SK-N-SH (cell line): Measurements from ENCODE around the gene MEIS1. TPM values are rescaled to one million over a fixed set of nuclear protein-coding genes. Genes with fewer than 3 reads are reported as not detected.

Experiments
- CTCF ChIA-PET: fragments of 300-600, 350-600 bp; formaldehyde crosslinking; extraction: SDS; loops from one replicate; lab custom pipeline; 2021; lab: Yijun Ruan, JAX
- POLR2A ChIA-PET: fragments of 350-600 bp; sonication (Branson Sonifier 250); formaldehyde crosslinking; extraction: SDS; loops from one replicate; lab custom pipeline; 2020; ENCODE audit warnings: antibody characterized with exemption, inconsistent platforms; lab: Yijun Ruan, JAX
- DNase-seq: peaks from one replicate; pipeline ENCODE4 v3.0.0; 2012
- H2AFZ ChIP-seq: fragments of 200-600 bp; sonication (generic); 2 replicates; pipeline ENCODE4 v1.8.1; 2016; ENCODE audit warnings: antibody characterized with exemption, mild to moderate bottlenecking, low read depth
- H3F3A ChIP-seq: fragments of 200-600 bp; sonication (generic); replicated peaks from 2 replicates; pipeline ENCODE3; 2016; ENCODE audit warnings: antibody characterized with exemption, mild to moderate bottlenecking; ENCODE audit not compliant: insufficient read depth
- H3K27ac ChIP-seq, 2 experiments: fragments of 200-500 bp in 1 of 2; fragments of 200-600 bp in 1 of 2; sonication (Bioruptor generic) in 1 of 2; sonication (generic), shearing (Covaris generic) in 1 of 2; 2 replicates each; pipeline versions ENCODE4 v1.5.1 to v1.6.1; 2014 to 2016; ENCODE audit warnings: low read depth in 2 of 2, inconsistent platforms in 1 of 2, low read length in 1 of 2, mild to moderate bottlenecking in 1 of 2, mixed read lengths in 1 of 2
- H3K27me3 ChIP-seq: fragments of 200-600 bp; sonication (generic), shearing (Covaris generic); 2 replicates; pipeline ENCODE4 v1.6.1; 2016; ENCODE audit warnings: mixed run types; ENCODE audit not compliant: insufficient read depth
- H3K36me3 ChIP-seq, 2 experiments: fragments of 200-500 bp in 1 of 2; fragments of 200-600 bp in 1 of 2; sonication (Bioruptor generic) in 1 of 2; sonication (generic) in 1 of 2; replicated peaks in 1 of 2; 2 replicates each; pipeline versions ENCODE3 to v1.5.1; 2014 to 2016; ENCODE audit warnings: low read length in 1 of 2, mild to moderate bottlenecking in 1 of 2; ENCODE audit not compliant: insufficient read depth in 2 of 2, control insufficient read depth in 1 of 2
- H3K4me1 ChIP-seq, 2 experiments: fragments of 200-500 bp in 1 of 2; fragments of 200-600 bp in 1 of 2; sonication (Bioruptor generic) in 1 of 2; sonication (generic), shearing (Covaris generic) in 1 of 2; 2 replicates each; pipeline versions ENCODE4 v1.5.1 to v1.6.1; 2014 to 2016; ENCODE audit warnings: low read depth in 1 of 2, low read length in 1 of 2, mixed run types in 1 of 2; ENCODE audit not compliant: insufficient read depth in 2 of 2, control insufficient read depth in 1 of 2
- H3K4me2 ChIP-seq: fragments of 200-600 bp; sonication (generic), shearing (Covaris generic); 2 replicates; pipeline ENCODE4 v1.6.1; 2017; ENCODE audit warnings: mixed run types
- H3K4me3 ChIP-seq, 2 experiments: fragments of 200-500 bp in 1 of 2; fragments of 200-600 bp in 1 of 2; sonication (Bioruptor generic) in 1 of 2; sonication (generic), shearing (Covaris generic) in 1 of 2; 2 replicates each; pipeline versions ENCODE4 v1.5.1 to v1.8.1; 2014 to 2016; ENCODE audit warnings: low read depth in 2 of 2, inconsistent platforms in 1 of 2, low read length in 1 of 2, mild to moderate bottlenecking in 1 of 2, mixed read lengths in 1 of 2, moderate library complexity in 1 of 2
- H3K79me2 ChIP-seq: fragments of 200-600 bp; sonication (generic); 2 replicates; pipeline ENCODE4 v1.8.1; 2017; ENCODE audit warnings: mild to moderate bottlenecking; ENCODE audit not compliant: insufficient read depth
- H3K9ac ChIP-seq: fragments of 200-600 bp; sonication (generic); 2 replicates; pipeline ENCODE4 v1.6.1; 2017; ENCODE audit warnings: mixed run types
- H3K9me2 ChIP-seq: fragments of 200-600 bp; sonication (generic); 2 replicates; pipeline ENCODE4 v1.6.1; 2017; ENCODE audit warnings: mixed run types
- H3K9me3 ChIP-seq: fragments of 200-600 bp; sonication (generic); 2 replicates; pipeline ENCODE4 v1.6.1; 2017; ENCODE audit warnings: mixed run types, mild to moderate bottlenecking, moderate library complexity
- H4K20me1 ChIP-seq: fragments of 200-600 bp; sonication (generic); 2 replicates; pipeline ENCODE4 v1.6.1; 2017; ENCODE audit warnings: mild to moderate bottlenecking, mixed run types; ENCODE audit not compliant: insufficient read depth
- CHD2 ChIP-seq: fragments of 150-350 bp; IDR thresholded peaks from 2 replicates; pipeline ENCODE4 v1.6.1; 2018; ENCODE audit warnings: low read length; ENCODE audit not compliant: partially characterized antibody
- EP300 ChIP-seq, 2 experiments: IDR thresholded peaks; 2 replicates each; pipeline versions ENCODE4 v1.4.0 to v1.6.1; 2012; ENCODE audit warnings: borderline replicate concordance in 1 of 2, low read depth in 1 of 2, low read length in 1 of 2
- FOSL2 ChIP-seq: IDR thresholded peaks from 2 replicates; pipeline ENCODE4 v1.4.0; 2012; ENCODE audit warnings: low read depth, mild to moderate bottlenecking, moderate library complexity, borderline replicate concordance
- FOXM1 ChIP-seq: IDR thresholded peaks from 2 replicates; pipeline ENCODE4 v1.4.0; 2012; ENCODE audit warnings: low read depth, mild to moderate bottlenecking
- GABPA ChIP-seq: IDR thresholded peaks from 2 replicates; pipeline ENCODE4 v1.4.0; 2012; ENCODE audit warnings: low read depth, mild to moderate bottlenecking
- MEF2A ChIP-seq: IDR thresholded peaks from 2 replicates; pipeline ENCODE4 v1.4.0; 2012; ENCODE audit warnings: low read depth, borderline replicate concordance
- RFX5 ChIP-seq: IDR thresholded peaks from 2 replicates; pipeline ENCODE4 v1.6.1; 2012; ENCODE audit warnings: mild to moderate bottlenecking, improper control_type of control experiment, low read length
- TEAD4 ChIP-seq: IDR thresholded peaks from 2 replicates; pipeline ENCODE4 v1.4.0; 2012; ENCODE audit warnings: mild to moderate bottlenecking, borderline replicate concordance; ENCODE audit not compliant: insufficient read depth
- polyA plus RNA-seq, 3 experiments: library from polyadenylated mRNA; depleted of rRNA; stranded (reverse); fragments of >200 nt; gene quantifications; 2 replicates each; pipeline ENCODE4 v1.2.3, GENCODE V29; 2012
- TF ChIP-seq, protein P1 (sequence below): IDR thresholded peaks from 2 replicates; pipeline ENCODE4 v1.4.0; 2012; ENCODE audit warnings: low read depth, borderline replicate concordance
- TF ChIP-seq, protein P2 (sequence below): fragments of 150-350 bp; IDR thresholded peaks from 2 replicates; pipeline ENCODE4 v1.6.1; 2016; ENCODE audit warnings: mild to moderate bottlenecking, low read depth, low read length
- TF ChIP-seq, protein P3 (sequence below): fragments of 200-600 bp; sonication (generic); IDR thresholded peaks from 2 replicates; pipeline ENCODE4 v1.6.1; 2017; ENCODE audit warnings: antibody characterized with exemption, mild to moderate bottlenecking, moderate library complexity
- TF ChIP-seq, protein P4 (sequence below): IDR thresholded peaks from 2 replicates; pipeline ENCODE4 v1.6.1; 2012; ENCODE audit warnings: mild to moderate bottlenecking, low read depth, low read length, moderate library complexity

Gene MEIS1
- polyA plus RNA-seq, 1 of the 3 experiments (the other 2 are of a cell fraction): 16.9 TPM

DNA sequence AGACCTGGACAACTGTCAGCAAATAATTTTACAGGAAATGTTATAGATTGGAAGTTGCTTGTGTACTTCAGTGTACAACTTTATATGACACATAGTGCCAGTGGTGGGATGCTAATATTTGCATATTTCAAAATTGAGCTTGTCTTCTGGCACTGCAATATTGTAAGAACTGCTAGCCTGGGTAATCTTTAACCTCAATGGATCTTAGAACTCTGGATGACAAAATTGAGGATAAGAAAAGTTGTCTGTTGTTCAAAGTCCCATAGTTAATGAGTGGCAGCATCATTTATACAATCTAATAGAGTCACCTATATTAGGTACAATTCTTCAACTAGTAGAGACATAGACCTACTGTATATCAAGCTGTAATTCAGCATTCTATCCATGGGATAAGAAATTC, 110.3 kb downstream of the MEIS1 start:
- TF ChIP-seq MEF2A (no peak), FOXM1 (no peak), TEAD4 (no peak), EP300 (IDR thresholded peaks at IDR 0.05; ENCODE audit: borderline replicate concordance in 1 of 2, low read depth in 1 of 2, low read length in 1 of 2) (no peak), CHD2 (no peak), FOSL2 (no peak), GABPA (no peak), RFX5 (no peak)
- TF ChIP-seq, protein P1, sequence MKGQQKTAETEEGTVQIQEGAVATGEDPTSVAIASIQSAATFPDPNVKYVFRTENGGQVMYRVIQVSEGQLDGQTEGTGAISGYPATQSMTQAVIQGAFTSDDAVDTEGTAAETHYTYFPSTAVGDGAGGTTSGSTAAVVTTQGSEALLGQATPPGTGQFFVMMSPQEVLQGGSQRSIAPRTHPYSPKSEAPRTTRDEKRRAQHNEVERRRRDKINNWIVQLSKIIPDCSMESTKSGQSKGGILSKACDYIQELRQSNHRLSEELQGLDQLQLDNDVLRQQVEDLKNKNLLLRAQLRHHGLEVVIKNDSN: no peak
- TF ChIP-seq, protein P2, sequence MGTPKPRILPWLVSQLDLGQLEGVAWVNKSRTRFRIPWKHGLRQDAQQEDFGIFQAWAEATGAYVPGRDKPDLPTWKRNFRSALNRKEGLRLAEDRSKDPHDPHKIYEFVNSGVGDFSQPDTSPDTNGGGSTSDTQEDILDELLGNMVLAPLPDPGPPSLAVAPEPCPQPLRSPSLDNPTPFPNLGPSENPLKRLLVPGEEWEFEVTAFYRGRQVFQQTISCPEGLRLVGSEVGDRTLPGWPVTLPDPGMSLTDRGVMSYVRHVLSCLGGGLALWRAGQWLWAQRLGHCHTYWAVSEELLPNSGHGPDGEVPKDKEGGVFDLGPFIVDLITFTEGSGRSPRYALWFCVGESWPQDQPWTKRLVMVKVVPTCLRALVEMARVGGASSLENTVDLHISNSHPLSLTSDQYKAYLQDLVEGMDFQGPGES: no peak
- TF ChIP-seq, protein P3, sequence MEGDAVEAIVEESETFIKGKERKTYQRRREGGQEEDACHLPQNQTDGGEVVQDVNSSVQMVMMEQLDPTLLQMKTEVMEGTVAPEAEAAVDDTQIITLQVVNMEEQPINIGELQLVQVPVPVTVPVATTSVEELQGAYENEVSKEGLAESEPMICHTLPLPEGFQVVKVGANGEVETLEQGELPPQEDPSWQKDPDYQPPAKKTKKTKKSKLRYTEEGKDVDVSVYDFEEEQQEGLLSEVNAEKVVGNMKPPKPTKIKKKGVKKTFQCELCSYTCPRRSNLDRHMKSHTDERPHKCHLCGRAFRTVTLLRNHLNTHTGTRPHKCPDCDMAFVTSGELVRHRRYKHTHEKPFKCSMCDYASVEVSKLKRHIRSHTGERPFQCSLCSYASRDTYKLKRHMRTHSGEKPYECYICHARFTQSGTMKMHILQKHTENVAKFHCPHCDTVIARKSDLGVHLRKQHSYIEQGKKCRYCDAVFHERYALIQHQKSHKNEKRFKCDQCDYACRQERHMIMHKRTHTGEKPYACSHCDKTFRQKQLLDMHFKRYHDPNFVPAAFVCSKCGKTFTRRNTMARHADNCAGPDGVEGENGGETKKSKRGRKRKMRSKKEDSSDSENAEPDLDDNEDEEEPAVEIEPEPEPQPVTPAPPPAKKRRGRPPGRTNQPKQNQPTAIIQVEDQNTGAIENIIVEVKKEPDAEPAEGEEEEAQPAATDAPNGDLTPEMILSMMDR: no peak
- TF ChIP-seq, protein P4, sequence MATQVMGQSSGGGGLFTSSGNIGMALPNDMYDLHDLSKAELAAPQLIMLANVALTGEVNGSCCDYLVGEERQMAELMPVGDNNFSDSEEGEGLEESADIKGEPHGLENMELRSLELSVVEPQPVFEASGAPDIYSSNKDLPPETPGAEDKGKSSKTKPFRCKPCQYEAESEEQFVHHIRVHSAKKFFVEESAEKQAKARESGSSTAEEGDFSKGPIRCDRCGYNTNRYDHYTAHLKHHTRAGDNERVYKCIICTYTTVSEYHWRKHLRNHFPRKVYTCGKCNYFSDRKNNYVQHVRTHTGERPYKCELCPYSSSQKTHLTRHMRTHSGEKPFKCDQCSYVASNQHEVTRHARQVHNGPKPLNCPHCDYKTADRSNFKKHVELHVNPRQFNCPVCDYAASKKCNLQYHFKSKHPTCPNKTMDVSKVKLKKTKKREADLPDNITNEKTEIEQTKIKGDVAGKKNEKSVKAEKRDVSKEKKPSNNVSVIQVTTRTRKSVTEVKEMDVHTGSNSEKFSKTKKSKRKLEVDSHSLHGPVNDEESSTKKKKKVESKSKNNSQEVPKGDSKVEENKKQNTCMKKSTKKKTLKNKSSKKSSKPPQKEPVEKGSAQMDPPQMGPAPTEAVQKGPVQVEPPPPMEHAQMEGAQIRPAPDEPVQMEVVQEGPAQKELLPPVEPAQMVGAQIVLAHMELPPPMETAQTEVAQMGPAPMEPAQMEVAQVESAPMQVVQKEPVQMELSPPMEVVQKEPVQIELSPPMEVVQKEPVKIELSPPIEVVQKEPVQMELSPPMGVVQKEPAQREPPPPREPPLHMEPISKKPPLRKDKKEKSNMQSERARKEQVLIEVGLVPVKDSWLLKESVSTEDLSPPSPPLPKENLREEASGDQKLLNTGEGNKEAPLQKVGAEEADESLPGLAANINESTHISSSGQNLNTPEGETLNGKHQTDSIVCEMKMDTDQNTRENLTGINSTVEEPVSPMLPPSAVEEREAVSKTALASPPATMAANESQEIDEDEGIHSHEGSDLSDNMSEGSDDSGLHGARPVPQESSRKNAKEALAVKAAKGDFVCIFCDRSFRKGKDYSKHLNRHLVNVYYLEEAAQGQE: no peak
- Histone ChIP-seq H3K9me3 (no peaks in the 10 kb centered on the region), H3K4me3 (no peak overlapping the region), H3K9me2 (no peaks in the 10 kb centered on the region), H3K27me3 (no peaks in the 10 kb centered on the region), H3K36me3 (peaks cover 21 to 27% of the 10 kb centered on the region in 2 experiments), H3K79me2 (peaks cover 14% of the 10 kb centered on the region; the same call in 1 of the 2 replicates), H3K9ac (no peak overlapping the region), H4K20me1 (peaks cover 10% of the 10 kb centered on the region; the same call in 1 of the 2 replicates), H3K4me2 (no peak overlapping the region), H3K4me1 (peaks cover 0 to 10% of the 10 kb centered on the region in 2 experiments; a peak in 2 of 4 replicates), H3K27ac (no peak overlapping the region), H2AFZ (no peak overlapping the region), H3F3A (no peaks in the 10 kb centered on the region)
- ChIA-PET POLR2A (no interaction called here), CTCF (interaction anchor here (0.7 to 1.6 kb wide), 2 partner anchors 26 to 932 kb away, joined by 4 read pairs; no protein-coding TSS in a partner anchor)
- no peak for DNase-seq
